HFFc6 (cell line): ENCODE data around the gene RAPGEF1. TPM values are rescaled to one million over a fixed set of nuclear protein-coding genes. Genes with fewer than 3 reads are reported as not detected.
"Not testable (repeated sequence)": the region's sequence is repeated elsewhere in the genome, so short reads cannot be mapped to it uniquely, and the experiment has no call there.

Experiments
- DNase-seq: peaks from one replicate; pipeline ENCODE4 v3.0.0-alpha.2; 2018
- H3K27ac Mint-ChIP-seq: 2 replicates; pipeline ENCODE4 v1.8.0; 2020; ENCODE audit warnings: mild to moderate bottlenecking, mixed read lengths
- H3K27me3 Mint-ChIP-seq: 2 replicates; pipeline ENCODE4 v1.8.0; 2021; ENCODE audit warnings: mild to moderate bottlenecking, moderate library complexity, mixed read lengths; ENCODE audit not compliant: insufficient read depth
- H3K36me3 Mint-ChIP-seq: 2 replicates; pipeline ENCODE4 v1.8.0; 2021; ENCODE audit warnings: low read depth, mixed read lengths
- H3K4me1 Mint-ChIP-seq: 2 replicates; pipeline ENCODE4 v1.8.0; 2020; ENCODE audit warnings: low read depth, mixed read lengths
- H3K4me3 Mint-ChIP-seq: 2 replicates; pipeline ENCODE4 v1.8.0; 2020; ENCODE audit warnings: mild to moderate bottlenecking, moderate library complexity, mixed read lengths
- H3K9me3 Mint-ChIP-seq: 2 replicates; pipeline ENCODE4 v1.8.0; 2020; ENCODE audit warnings: mild to moderate bottlenecking, mixed read lengths
- CTCF ChIP-seq: fragments of 200-600 bp; sonication (generic); IDR thresholded peaks from 2 replicates; pipeline ENCODE4 v1.5.0; 2021; ENCODE audit warnings: antibody characterized with exemption, mild to moderate bottlenecking
- total RNA-seq, 6 experiments: library from RNA; stranded (reverse); fragmentation: NEBNext Ultra II Directional; extraction: Animal tissue kit (Norgen Biotek cat#: 25700); gene quantifications; 2 replicates in 1 of 6; 3 replicates in 5 of 6; pipeline ENCODE4 v1.2.3, GENCODE V29; 2021

RAPGEF1 gene
- total RNA-seq, 6 experiments from 2014 or later, result 38.6 to 46.6 (median 42.3) TPM

- DNase-seq, result no peak
- H3K27me3 Mint-ChIP-seq, result peaks cover 16% of the 10 kb centered on the region
- no peak overlapping the region for H3K4me3 Mint-ChIP-seq
- peaks cover 3% of the 10 kb centered on the region; the same call in 1 of the 2 replicates for H3K36me3 Mint-ChIP-seq
- no peak for TF ChIP-seq CTCF
- H3K27ac Mint-ChIP-seq, result no peak overlapping the region
- H3K4me1 Mint-ChIP-seq, result no peaks in the 10 kb centered on the region
- peaks cover 3% of the 10 kb centered on the region; the same call in 1 of the 2 replicates for H3K9me3 Mint-ChIP-seq
These were observed 185.0 kb downstream of the RAPGEF1 start for GRCh38 chr9:131554843-131555351.

GRCh38 chr9:131554087-131554842 lies 185.6 kb downstream of the RAPGEF1 start:
- DNase-seq, result no peak
- peaks cover 16% of the 10 kb centered on the region for H3K27me3 Mint-ChIP-seq
- no peaks in the 10 kb centered on the region for H3K4me1 Mint-ChIP-seq
- no peak overlapping the region for H3K4me3 Mint-ChIP-seq
- no peak for TF ChIP-seq CTCF
- H3K27ac Mint-ChIP-seq, result no peak overlapping the region
- no peaks in the 10 kb centered on the region for H3K36me3 Mint-ChIP-seq
- H3K9me3 Mint-ChIP-seq, result no peaks in the 10 kb centered on the region

GRCh38 chr9:131552030-131552429 lies 187.8 kb downstream of the RAPGEF1 start:
- Mint-ChIP-seq H3K9me3 (no peaks in the 10 kb centered on the region), H3K4me1 (peaks cover 5% of the 10 kb centered on the region), H3K4me3 (no peak overlapping the region), H3K36me3 (no peaks in the 10 kb centered on the region), H3K27me3 (peaks cover 36% of the 10 kb centered on the region), H3K27ac (no peak overlapping the region)
- no peak for DNase-seq
- TF ChIP-seq CTCF, result no peak

GRCh38 chr9:131550465-131550864 lies 189.4 kb downstream of the RAPGEF1 start:
- peaks cover 42% of the 10 kb centered on the region for H3K27me3 Mint-ChIP-seq
- not testable (repeated sequence) for H3K9me3 Mint-ChIP-seq, H3K4me3 Mint-ChIP-seq, H3K4me1 Mint-ChIP-seq, DNase-seq, H3K36me3 Mint-ChIP-seq, H3K27ac Mint-ChIP-seq

GRCh38 chr9:131549186-131549585 lies 190.7 kb downstream of the RAPGEF1 start:
- H3K27ac Mint-ChIP-seq, DNase-seq, H3K9me3 Mint-ChIP-seq, H3K4me1 Mint-ChIP-seq, H3K36me3 Mint-ChIP-seq, H3K4me3 Mint-ChIP-seq: not testable (repeated sequence)
- peaks cover 49% of the 10 kb centered on the region for H3K27me3 Mint-ChIP-seq

- Mint-ChIP-seq H3K9me3 (peaks cover 33% of the 10 kb centered on the region), H3K4me3 (peak overlapping the region; percentile 75), H3K4me1 (peaks cover 5% of the 10 kb centered on the region), H3K27ac (no peak overlapping the region), H3K27me3 (peaks cover 44% of the 10 kb centered on the region), H3K36me3 (peaks cover 24% of the 10 kb centered on the region)
- DNase-seq, result no peak
- 0 out of 2 replicates have a peak, but pooled peaks have one; percentile 8 for TF ChIP-seq CTCF
These were observed 193.4 kb downstream of the RAPGEF1 start for GRCh38 chr9:131546336-131547084.
